HCT116 (cell line): ENCODE measurements around the gene UBE3B. TPM values are rescaled to one million over a fixed set of nuclear protein-coding genes. Genes with fewer than 3 reads are reported as not detected.

Experiments used
- ATAC-seq: fragments of 200-7000 bp; cut with Tn5 transposase; 2 replicates; pipeline ENCODE4 v1.9.1; 2020; ENCODE audit warnings: mild to moderate bottlenecking, moderate library complexity
- BruUV-seq: library from RNA; stranded (reverse); fragments of 400-500 nt; replicated peaks from 2 replicates; lab custom pipeline; 2021; lab: Mats Ljungman, UMichigan
- CTCF ChIA-PET: fragments of 300-600 bp; sonication (Branson Sonifier 250); formaldehyde crosslinking; loops from one replicate; lab custom pipeline; 2021; ENCODE audit warnings: antibody characterized with exemption; lab: Charles Lee
- POLR2A ChIA-PET: fragments of 300-600, 350-600 bp; sonication (Branson Sonifier 250); formaldehyde crosslinking; loops from one replicate; lab custom pipeline; 2021; ENCODE audit warnings: antibody characterized with exemption; lab: Charles Lee
- RAD21 ChIA-PET, 2 experiments: fragments of 300-600 bp; sonication (Branson Sonifier 250); formaldehyde crosslinking; loops; one replicate each; lab custom pipeline; 2023; ENCODE audit warnings: low total read pairs in 2 of 2; ENCODE audit not compliant: uncharacterized antibody in 2 of 2, unreplicated experiment in 2 of 2, low non-redundant PET in 1 of 2; lab: Charles Lee
- DNase-seq: peaks from one replicate; pipeline ENCODE4 v3.0.0-alpha.2; 2010; ENCODE audit warnings: low read depth, low spot score
- H2AFZ ChIP-seq: fragments of 200-600 bp; shearing (Covaris generic), sonication (generic); 2 replicates; pipeline ENCODE4 v1.6.1; 2017; ENCODE audit warnings: low read depth, mixed run types, mixed read lengths, antibody characterized with exemption, low read length; ENCODE audit not compliant: poor library complexity, severe bottlenecking
- H3K27ac ChIP-seq: 2 replicates; pipeline ENCODE4 v1.5.1; 2012; ENCODE audit warnings: low read depth, low read length
- H3K27me3 ChIP-seq: fragments of 200-600 bp; sonication (generic); 2 replicates; pipeline ENCODE4 v1.6.1; 2016; ENCODE audit warnings: mixed run types, low read length, mixed read lengths; ENCODE audit not compliant: insufficient read depth
- H3K36me3 ChIP-seq, 2 experiments: fragments of 200-500 bp in 1 of 2; fragments of 200-600 bp in 1 of 2; sonication (Bioruptor generic) in 1 of 2; sonication (generic) in 1 of 2; 2 replicates each; pipeline versions ENCODE4 v1.5.1 to v1.6.1; 2014 to 2016; ENCODE audit warnings: low read length in 2 of 2, inconsistent platforms in 1 of 2, mixed read lengths in 1 of 2, mixed run types in 1 of 2; ENCODE audit not compliant: insufficient read depth in 2 of 2, control insufficient read depth in 1 of 2
- H3K4me1 ChIP-seq, 2 experiments: fragments of 200-600 bp in 1 of 2; sonication (generic) in 1 of 2; 2 replicates each; pipeline versions ENCODE4 v1.5.1 to v1.6.1; 2012 to 2017; ENCODE audit warnings: low read length in 2 of 2, inconsistent platforms in 1 of 2, mild to moderate bottlenecking in 1 of 2, mixed read lengths in 1 of 2, mixed run types in 1 of 2, moderate library complexity in 1 of 2; ENCODE audit not compliant: insufficient read depth in 2 of 2, control insufficient read depth in 1 of 2
- H3K4me2 ChIP-seq: fragments of 200-600 bp; sonication (generic); 2 replicates; pipeline ENCODE4 v1.6.1; 2017; ENCODE audit warnings: mixed run types, low read length, mixed read lengths
- H3K4me3 ChIP-seq, 2 experiments: fragments of 200-600 bp in 1 of 2; sonication (generic) in 1 of 2; replicated peaks in 1 of 2; 2 replicates each; pipeline ENCODE4 v1.5.1; 2011 to 2016; ENCODE audit warnings: low read length in 2 of 2, control low read depth in 1 of 2, low read depth in 1 of 2, mild to moderate bottlenecking in 1 of 2, mixed read lengths in 1 of 2, mixed run types in 1 of 2
- H3K79me2 ChIP-seq: fragments of 200-600 bp; sonication (generic); 2 replicates; pipeline ENCODE4 v1.6.1; 2017; ENCODE audit warnings: mild to moderate bottlenecking, mixed run types, low read length, moderate library complexity, mixed read lengths; ENCODE audit not compliant: insufficient read depth
- H3K9ac ChIP-seq: fragments of 200-600 bp; sonication (generic); 2 replicates; pipeline ENCODE4 v1.6.1; 2016; ENCODE audit warnings: low read length, mixed read lengths
- H3K9me2 ChIP-seq: fragments of 200-600 bp; sonication (generic), shearing (Covaris generic); 2 replicates; pipeline ENCODE4 v1.6.1; 2017; ENCODE audit warnings: mixed run types, mild to moderate bottlenecking, moderate library complexity; ENCODE audit not compliant: insufficient read depth
- H3K9me3 ChIP-seq, 2 experiments: fragments of 200-500 bp in 1 of 2; fragments of 200-600 bp in 1 of 2; sonication (Bioruptor generic) in 1 of 2; sonication (generic) in 1 of 2; 2 replicates each; pipeline ENCODE4 v1.6.1; 2014 to 2017; ENCODE audit warnings: low read length in 2 of 2, mixed read lengths in 2 of 2, inconsistent platforms in 1 of 2, low read depth in 1 of 2, mild to moderate bottlenecking in 1 of 2, mixed run types in 1 of 2, moderate library complexity in 1 of 2; ENCODE audit not compliant: control insufficient read depth in 1 of 2, insufficient read depth in 1 of 2
- H4K20me1 ChIP-seq: fragments of 200-600 bp; sonication (generic), shearing (Covaris generic); 2 replicates; pipeline ENCODE4 v1.6.1; 2017; ENCODE audit warnings: mixed run types, mild to moderate bottlenecking, moderate library complexity; ENCODE audit not compliant: insufficient read depth
- EGR1 ChIP-seq: IDR thresholded peaks from 2 replicates; pipeline ENCODE4 v1.6.1; 2012; ENCODE audit warnings: low read depth
- ELF1 ChIP-seq: IDR thresholded peaks from 2 replicates; pipeline ENCODE4 v1.6.1; 2012; ENCODE audit warnings: low read depth, borderline replicate concordance
- EZH2phosphoT487 ChIP-seq: fragments of 200-600 bp; IDR thresholded peaks from 2 replicates; pipeline ENCODE4 v1.6.1; 2018; ENCODE audit warnings: antibody characterized with exemption, borderline replicate concordance
- FOSL1 ChIP-seq: IDR thresholded peaks from 2 replicates; pipeline ENCODE4 v1.6.1; 2012; ENCODE audit warnings: low read depth
- JUND ChIP-seq: IDR thresholded peaks from 2 replicates; pipeline ENCODE4 v1.6.1; 2012
- POLR2A ChIP-seq: IDR thresholded peaks from 2 replicates; pipeline ENCODE4 v1.7.0; 2011; ENCODE audit warnings: borderline replicate concordance; ENCODE audit not compliant: insufficient read depth, insufficient read length; ENCODE audit errors: extremely low read depth
- RAD21 ChIP-seq: IDR thresholded peaks from 2 replicates; pipeline ENCODE4 v1.6.1; 2012; ENCODE audit warnings: low read depth, mild to moderate bottlenecking
- SIN3A ChIP-seq: IDR thresholded peaks from 2 replicates; pipeline ENCODE4 v1.6.1; 2012; ENCODE audit warnings: low read depth
- SP1 ChIP-seq: IDR thresholded peaks from 2 replicates; pipeline ENCODE4 v1.6.1; 2012; ENCODE audit warnings: low read depth
- SRF ChIP-seq: IDR thresholded peaks from 2 replicates; pipeline ENCODE4 v1.6.1; 2012; ENCODE audit warnings: low read depth
- YY1 ChIP-seq: IDR thresholded peaks from 2 replicates; pipeline ENCODE4 v1.6.1; 2011; ENCODE audit warnings: low read length, low read depth, moderate library complexity, mild to moderate bottlenecking; ENCODE audit not compliant: insufficient replicate concordance; ENCODE audit errors: extremely low read depth
- ZFX ChIP-seq: fragments of 450-650 bp; IDR thresholded peaks from 2 replicates; pipeline ENCODE4 v1.6.1; 2017
- ZNF274 ChIP-seq: fragments of 200-500 bp; sonication (Bioruptor generic); IDR thresholded peaks from 2 replicates; pipeline ENCODE4 v1.6.1; 2014; ENCODE audit warnings: mild to moderate bottlenecking, low read depth, low read length, inconsistent platforms
- intact Hi-C: fragments of 100-400 bp; cut with micrococcal nuclease; formaldehyde crosslinking; loops from 2 replicates; pipeline ENCODE4 v1.10.0; 2022
- total RNA-seq: library from RNA; stranded (reverse); gene quantifications from one replicate; pipeline ENCODE4 v1.2.1, GENCODE V29; 2021; ENCODE audit not compliant: unreplicated experiment
- TF ChIP-seq, protein P1 (sequence below): IDR thresholded peaks from 2 replicates; pipeline ENCODE4 v1.6.1; 2012
- TF ChIP-seq, protein P2 (sequence below), 3 experiments: fragments of 200-600 bp in 1 of 3; sonication (generic) in 1 of 3; IDR thresholded peaks in 2 of 3; conservative IDR thresholded peaks in 1 of 3; 2 replicates each; pipeline ENCODE4 v1.5.1; 2012 to 2017; ENCODE audit warnings: low read depth in 2 of 3, low read length in 2 of 3, antibody characterized with exemption in 1 of 3, borderline replicate concordance in 1 of 3, control low read depth in 1 of 3, mild to moderate bottlenecking in 1 of 3, mixed read lengths in 1 of 3, mixed run types in 1 of 3, moderate library complexity in 1 of 3; ENCODE audit not compliant: insufficient read depth in 1 of 3
- TF ChIP-seq, protein P3 (sequence below): IDR thresholded peaks from 2 replicates; pipeline ENCODE4 v1.6.1; 2011; ENCODE audit warnings: mild to moderate bottlenecking, low read length, moderate library complexity; ENCODE audit not compliant: insufficient replicate concordance; ENCODE audit errors: extremely low read depth

The UBE3B gene
- total RNA-seq, 1 experiment from 2014 or later: 28.9 TPM

DNA sequence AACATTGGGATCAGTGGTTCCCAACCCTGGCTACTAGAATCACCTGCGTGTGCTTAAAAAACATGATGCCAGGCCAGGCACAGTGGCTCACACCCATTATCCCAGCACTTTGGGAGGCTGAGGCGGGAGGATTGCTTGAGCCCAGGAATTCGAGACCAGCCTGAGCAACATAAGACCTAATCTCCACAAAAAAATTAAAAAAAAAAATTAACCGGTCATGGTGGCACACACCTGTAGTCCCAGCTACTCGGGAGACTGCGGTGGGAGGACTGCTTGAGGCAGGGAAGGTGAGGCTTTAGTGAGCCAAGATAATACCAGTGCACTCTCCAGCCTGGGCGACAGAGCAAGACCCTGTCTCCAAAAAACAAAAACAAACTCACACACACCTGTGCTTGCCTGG is 2.3 kb upstream of the UBE3B start:
- Histone ChIP-seq H3K9ac (no peak overlapping the region), H3K4me3 (no peak overlapping the region), H3K79me2 (peaks cover 83% of the 10 kb centered on the region), H2AFZ (no peak overlapping the region)
- TF ChIP-seq JUND (no peak), EGR1 (no peak), YY1 (no peak), SP1 (no peak), ELF1 (no peak), ZFX (no peak), ZNF274 (no peak), FOSL1 (no peak), SRF (no peak), POLR2A (no peak), EZH2phosphoT487 (no peak), RAD21 (no peak), SIN3A (no peak)
- TF ChIP-seq, protein P1, sequence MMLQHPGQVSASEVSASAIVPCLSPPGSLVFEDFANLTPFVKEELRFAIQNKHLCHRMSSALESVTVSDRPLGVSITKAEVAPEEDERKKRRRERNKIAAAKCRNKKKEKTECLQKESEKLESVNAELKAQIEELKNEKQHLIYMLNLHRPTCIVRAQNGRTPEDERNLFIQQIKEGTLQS: no peak
- TF ChIP-seq, protein P2, sequence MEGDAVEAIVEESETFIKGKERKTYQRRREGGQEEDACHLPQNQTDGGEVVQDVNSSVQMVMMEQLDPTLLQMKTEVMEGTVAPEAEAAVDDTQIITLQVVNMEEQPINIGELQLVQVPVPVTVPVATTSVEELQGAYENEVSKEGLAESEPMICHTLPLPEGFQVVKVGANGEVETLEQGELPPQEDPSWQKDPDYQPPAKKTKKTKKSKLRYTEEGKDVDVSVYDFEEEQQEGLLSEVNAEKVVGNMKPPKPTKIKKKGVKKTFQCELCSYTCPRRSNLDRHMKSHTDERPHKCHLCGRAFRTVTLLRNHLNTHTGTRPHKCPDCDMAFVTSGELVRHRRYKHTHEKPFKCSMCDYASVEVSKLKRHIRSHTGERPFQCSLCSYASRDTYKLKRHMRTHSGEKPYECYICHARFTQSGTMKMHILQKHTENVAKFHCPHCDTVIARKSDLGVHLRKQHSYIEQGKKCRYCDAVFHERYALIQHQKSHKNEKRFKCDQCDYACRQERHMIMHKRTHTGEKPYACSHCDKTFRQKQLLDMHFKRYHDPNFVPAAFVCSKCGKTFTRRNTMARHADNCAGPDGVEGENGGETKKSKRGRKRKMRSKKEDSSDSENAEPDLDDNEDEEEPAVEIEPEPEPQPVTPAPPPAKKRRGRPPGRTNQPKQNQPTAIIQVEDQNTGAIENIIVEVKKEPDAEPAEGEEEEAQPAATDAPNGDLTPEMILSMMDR (IDR thresholded peaks at IDR 0.05 in 2 of 3, conservative IDR thresholded peaks at IDR 0.05 in 1 of 3; ENCODE audit: borderline replicate concordance in 1 of 3, insufficient read depth in 1 of 3, low read depth in 2 of 3, low read length in 2 of 3): no peak
- TF ChIP-seq, protein P3, sequence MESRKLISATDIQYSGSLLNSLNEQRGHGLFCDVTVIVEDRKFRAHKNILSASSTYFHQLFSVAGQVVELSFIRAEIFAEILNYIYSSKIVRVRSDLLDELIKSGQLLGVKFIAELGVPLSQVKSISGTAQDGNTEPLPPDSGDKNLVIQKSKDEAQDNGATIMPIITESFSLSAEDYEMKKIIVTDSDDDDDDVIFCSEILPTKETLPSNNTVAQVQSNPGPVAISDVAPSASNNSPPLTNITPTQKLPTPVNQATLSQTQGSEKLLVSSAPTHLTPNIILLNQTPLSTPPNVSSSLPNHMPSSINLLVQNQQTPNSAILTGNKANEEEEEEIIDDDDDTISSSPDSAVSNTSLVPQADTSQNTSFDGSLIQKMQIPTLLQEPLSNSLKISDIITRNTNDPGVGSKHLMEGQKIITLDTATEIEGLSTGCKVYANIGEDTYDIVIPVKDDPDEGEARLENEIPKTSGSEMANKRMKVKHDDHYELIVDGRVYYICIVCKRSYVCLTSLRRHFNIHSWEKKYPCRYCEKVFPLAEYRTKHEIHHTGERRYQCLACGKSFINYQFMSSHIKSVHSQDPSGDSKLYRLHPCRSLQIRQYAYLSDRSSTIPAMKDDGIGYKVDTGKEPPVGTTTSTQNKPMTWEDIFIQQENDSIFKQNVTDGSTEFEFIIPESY: no peak
- TF ChIP-seq, all 23 proteins: peak for 0
- DNase-seq (no peak), ATAC-seq (no peak)
- no peak overlapping the region for H3K4me2 ChIP-seq
- peaks cover 0 to 3% of the 10 kb centered on the region in 2 experiments; a peak in 2 of 4 replicates for H3K36me3 ChIP-seq
- no peaks in the 10 kb centered on the region for H3K9me2 ChIP-seq
- ChIA-PET RAD21 (no interaction called here), POLR2A (no interaction called here), CTCF (no interaction called here)
- peaks cover 9 to 18% of the 10 kb centered on the region in 2 experiments for H3K4me1 ChIP-seq
- no TSS peak for BruUV-seq
- no peaks in the 10 kb centered on the region for H3K27me3 ChIP-seq
- H3K27ac ChIP-seq: no peak overlapping the region
- intact Hi-C loops: no loop called here
- 0 out of 2 replicates have a peak, but pooled peaks cover 4% of the 10 kb centered on the region for H4K20me1 ChIP-seq
- no peaks in the 10 kb centered on the region for H3K9me3 ChIP-seq
